ENCODE results near the gene CDH13.

The CDH13 gene

GRCh38 chr16:83629836-83630235 is 1003.1 kb downstream of the CDH13 start:
- TF ChIP-seq CTCF (IDR thresholded peaks at IDR 0.05; ENCODE audit: low read depth, low read length), result no peak
- no peak overlapping the region for H3K4me3 ChIP-seq (ENCODE audit: low read depth, low read length)

GRCh38 chr16:83630979-83631378 is 1004.2 kb downstream of the CDH13 start:
- TF ChIP-seq CTCF (IDR thresholded peaks at IDR 0.05; ENCODE audit: low read depth, low read length), result no peak
- no peak overlapping the region for H3K4me3 ChIP-seq (ENCODE audit: low read depth, low read length)

GRCh38 chr16:83633286-83633685 is 1006.5 kb downstream of the CDH13 start:
- TF ChIP-seq CTCF (IDR thresholded peaks at IDR 0.05; ENCODE audit: low read depth, low read length), result no peak
- no peak overlapping the region for H3K4me3 ChIP-seq (ENCODE audit: low read depth, low read length)

GRCh38 chr16:83648347-83648746 is 1021.6 kb downstream of the CDH13 start:
- TF ChIP-seq CTCF (IDR thresholded peaks at IDR 0.05; ENCODE audit: low read depth, low read length), result no peak

GRCh38 chr16:83651871-83652270 is 1025.1 kb downstream of the CDH13 start:
- no peak for TF ChIP-seq CTCF (IDR thresholded peaks at IDR 0.05; ENCODE audit: low read depth, low read length)
- no peak overlapping the region for H3K4me3 ChIP-seq (ENCODE audit: low read depth, low read length)

More at GRCh38 chr16:83648347-83648746, 1021.6 kb downstream of the CDH13 start:
- no peak overlapping the region for H3K4me3 ChIP-seq (ENCODE audit: low read depth, low read length)

- H3K4me3 ChIP-seq (ENCODE audit: low read depth, low read length), result no peak overlapping the region
- no peak for TF ChIP-seq CTCF (IDR thresholded peaks at IDR 0.05; ENCODE audit: low read depth, low read length)
Observed at GRCh38 chr16:83652943-83653342, 1026.2 kb downstream of the CDH13 start.

- TF ChIP-seq CTCF (IDR thresholded peaks at IDR 0.05; ENCODE audit: low read depth, low read length), result no peak
- H3K4me3 ChIP-seq (ENCODE audit: low read depth, low read length), result no peak overlapping the region
Observed at GRCh38 chr16:83653785-83654184, 1027.0 kb downstream of the CDH13 start.
